GM21515 (cell line): Measurements from ENCODE around the gene COMMD8.
A peak's percentile ranks its signal among the peaks of the same experiment; 100 is the strongest.

Experiments
- ATAC-seq: cut with Tn5 transposase; IDR thresholded peaks from one replicate; pipeline ENCODE4 v1.9.1; 2021; ENCODE audit not compliant: unreplicated experiment

The COMMD8 gene

GRCh38 chr4:47473141-47473750 lies 9.7 kb upstream of the COMMD8 start:
- ATAC-seq = no peak

- ATAC-seq = no peak
Observed at GRCh38 chr4:47471591-47471990, 8.1 kb upstream of the COMMD8 start.

GRCh38 chr4:47471064-47471463 lies 7.6 kb upstream of the COMMD8 start:
- ATAC-seq = no peak

- ATAC-seq = no peak
Observed at GRCh38 chr4:47469951-47470350, 6.4 kb upstream of the COMMD8 start.

- no peak for ATAC-seq
Observed at GRCh38 chr4:47468706-47469365, 5.3 kb upstream of the COMMD8 start.

- no peak for ATAC-seq
Observed at GRCh38 chr4:47466056-47466785, 2.7 kb upstream of the COMMD8 start.

- ATAC-seq = no peak
Observed at GRCh38 chr4:47465004-47465403, 1.5 kb upstream of the COMMD8 start.

- ATAC-seq = peak; percentile 2
Observed at GRCh38 chr4:47462799-47463234, 685 bp downstream of the COMMD8 start.

GRCh38 chr4:47451657-47452056 lies 11.8 kb downstream of the COMMD8 start:
- no peak for ATAC-seq

GRCh38 chr4:47444031-47444430 lies 19.5 kb downstream of the COMMD8 start:
- no peak for ATAC-seq

- ATAC-seq = peak; percentile 94
Observed at GRCh38 chr4:47442980-47443379, 20.5 kb downstream of the COMMD8 start.

- ATAC-seq = no peak
Observed at GRCh38 chr4:47434931-47435330, 28.6 kb downstream of the COMMD8 start.

- ATAC-seq = no peak
Observed at GRCh38 chr4:47432749-47433148, 30.8 kb downstream of the COMMD8 start.

GRCh38 chr4:47427935-47428334 lies 35.6 kb downstream of the COMMD8 start:
- no peak for ATAC-seq

- no peak for ATAC-seq
Observed at GRCh38 chr4:47425628-47426027, 37.9 kb downstream of the COMMD8 start.

- no peak for ATAC-seq
Observed at GRCh38 chr4:47419296-47419695, 44.2 kb downstream of the COMMD8 start.

GRCh38 chr4:47418147-47418546 lies 45.4 kb downstream of the COMMD8 start:
- no peak for ATAC-seq

GRCh38 chr4:47415719-47416118 lies 47.8 kb downstream of the COMMD8 start:
- peak; percentile 61 for ATAC-seq

- no peak for ATAC-seq
Observed at GRCh38 chr4:47413521-47413920, 50.0 kb downstream of the COMMD8 start.

GRCh38 chr4:47410271-47410670 lies 53.2 kb downstream of the COMMD8 start:
- no peak for ATAC-seq

GRCh38 chr4:47406408-47406807 lies 57.1 kb downstream of the COMMD8 start:
- ATAC-seq = no peak
